Natural killer cell (primary cell): ENCODE results near the gene PAIP2. TPM values are rescaled to one million over a fixed set of nuclear protein-coding genes. Genes with fewer than 3 reads are reported as not detected.
A peak's percentile ranks its signal among the peaks of the same experiment; 100 is the strongest.

Source experiments
- ATAC-seq, 3 donors: fragments of 150-1000 bp in 2 of 3; fragments of 200-7000 bp in 1 of 3; cut with Tn5 transposase; 1 replicate in 1 of 3; 2 replicates in 2 of 3; pipeline ENCODE4 v1.10.0; 2021; ENCODE audit warnings: mild to moderate bottlenecking in 2 of 3, moderate library complexity in 2 of 3
- DNase-seq, 2 donors: peaks; one replicate each; pipeline versions ENCODE4 v3.0.0 to v3.0.0-alpha.2; 2013 to 2021; ENCODE audit warnings: mixed read lengths in 1 of 2
- H3K27ac ChIP-seq: one replicate; pipeline ENCODE4 v1.5.1; 2013; ENCODE audit warnings: mild to moderate bottlenecking, low read length
- H3K27me3 ChIP-seq: one replicate; pipeline ENCODE4 v1.6.1; 2013; ENCODE audit warnings: low read length; ENCODE audit not compliant: control insufficient read depth, insufficient read depth
- H3K36me3 ChIP-seq: one replicate; pipeline ENCODE4 v1.6.1; 2013; ENCODE audit warnings: low read length; ENCODE audit not compliant: control insufficient read depth, insufficient read depth
- H3K4me1 ChIP-seq: one replicate; pipeline ENCODE4 v1.6.1; 2013; ENCODE audit warnings: low read length; ENCODE audit not compliant: control insufficient read depth, insufficient read depth
- H3K4me3 ChIP-seq: one replicate; pipeline ENCODE4 v1.5.1; 2013; ENCODE audit warnings: low read length
- H3K9me3 ChIP-seq: one replicate; pipeline ENCODE4 v1.6.1; 2013; ENCODE audit warnings: low read length; ENCODE audit not compliant: control insufficient read depth, insufficient read depth
- H3K27ac Mint-ChIP-seq, 2 donors: one replicate each; pipeline ENCODE4 v1.8.0; 2022; ENCODE audit warnings: mild to moderate bottlenecking in 2 of 2, mixed read lengths in 2 of 2, moderate library complexity in 1 of 2
- H3K27me3 Mint-ChIP-seq, 2 donors: one replicate each; pipeline ENCODE4 v1.8.0; 2022; ENCODE audit warnings: low read depth in 2 of 2, mixed read lengths in 2 of 2
- H3K36me3 Mint-ChIP-seq: one replicate; pipeline ENCODE4 v1.8.0; 2022; ENCODE audit warnings: mixed read lengths
- H3K4me1 Mint-ChIP-seq, 2 donors: one replicate each; pipeline ENCODE4 v1.8.0; 2022; ENCODE audit warnings: mixed read lengths in 2 of 2
- H3K4me3 Mint-ChIP-seq: one replicate; pipeline ENCODE4 v1.8.0; 2022; ENCODE audit warnings: mild to moderate bottlenecking, moderate library complexity, mixed read lengths
- H3K9me3 Mint-ChIP-seq, 2 donors: one replicate each; pipeline ENCODE4 v1.8.0; 2022; ENCODE audit warnings: mixed read lengths in 2 of 2
- WGBS: methylation state at CpG from one replicate; pipeline ENCODE4 v1.1.7; 2013; ENCODE audit warnings: missing lambda C conversion rate; ENCODE audit not compliant: insufficient coverage; 5-methylcytosine and 5-hydroxymethylcytosine counted together
- intact Hi-C: fragments of 100-400 bp; cut with micrococcal nuclease; formaldehyde crosslinking; loops from one replicate; pipeline ENCODE4 v1.14.2; 2022
- total RNA-seq, 4 donors: library from RNA; stranded (reverse); fragments of 120-200 nt in 1 of 4; gene quantifications; one replicate each; pipeline versions ENCODE4 v1.2.3 to v1.2.4, GENCODE V29; 2013 to 2022
- TF ChIP-seq, protein P1 (sequence below): fragments of 200-600 bp; IDR thresholded peaks from one replicate; pipeline ENCODE4 v1.8.0; 2022; ENCODE audit warnings: antibody characterized with exemption

PAIP2 gene
- total RNA-seq, 3 donors from 2014 or later (not counting 1 experiment from before 2014, with no cell fraction given) = 105 to 126 (median 110) TPM

DNA sequence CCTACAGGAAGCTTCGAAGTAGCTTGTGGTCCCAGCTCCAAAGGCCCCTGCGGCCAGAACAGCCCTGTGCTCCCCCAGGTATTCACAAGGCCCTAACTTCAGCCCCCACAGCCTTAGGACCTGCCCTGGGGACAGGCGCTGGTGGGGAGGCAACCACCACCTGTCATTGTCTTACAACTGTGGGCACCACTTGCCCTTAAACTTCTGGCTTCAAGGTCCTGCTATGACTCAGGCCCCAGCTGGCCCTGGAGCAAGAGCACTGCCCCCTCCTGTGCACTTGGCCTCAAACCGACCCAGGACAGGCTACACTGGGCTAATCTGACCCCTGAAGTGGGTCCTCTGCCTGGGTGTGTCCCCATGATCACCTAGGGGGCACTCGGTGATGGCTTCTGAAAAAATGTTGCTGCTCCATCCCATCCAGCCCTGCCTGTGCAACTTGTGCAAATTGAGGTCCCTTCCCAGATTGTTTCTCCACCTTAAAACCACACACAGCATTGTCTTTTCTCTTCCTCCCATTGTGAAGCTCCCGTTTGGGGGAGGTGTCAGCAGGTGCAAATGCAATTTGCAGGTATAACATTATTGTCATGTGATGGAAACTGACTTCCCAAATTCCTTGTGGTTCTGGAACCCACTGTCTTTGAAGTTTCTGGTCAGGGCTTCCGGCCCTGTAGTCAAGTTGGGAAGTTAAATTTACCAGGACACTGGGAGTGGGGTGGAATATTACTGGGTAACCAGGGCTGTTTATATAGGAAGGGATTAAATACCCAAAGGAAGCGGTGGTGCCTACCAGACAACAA, 54.4 kb downstream of the PAIP2 start:
- Mint-ChIP-seq H3K4me3 (peak overlapping the region; percentile 25), H3K27me3 (no peaks in the 10 kb centered on the region), H3K36me3 (no peaks in the 10 kb centered on the region), H3K27ac (no peak overlapping the region), H3K4me1 (peaks cover 25 to 27% of the 10 kb centered on the region in 2 donors), H3K9me3 (no peaks in the 10 kb centered on the region)
- H3K27ac ChIP-seq = no peak overlapping the region
- H3K36me3 ChIP-seq = no peaks in the 10 kb centered on the region
- TF ChIP-seq, protein P1, sequence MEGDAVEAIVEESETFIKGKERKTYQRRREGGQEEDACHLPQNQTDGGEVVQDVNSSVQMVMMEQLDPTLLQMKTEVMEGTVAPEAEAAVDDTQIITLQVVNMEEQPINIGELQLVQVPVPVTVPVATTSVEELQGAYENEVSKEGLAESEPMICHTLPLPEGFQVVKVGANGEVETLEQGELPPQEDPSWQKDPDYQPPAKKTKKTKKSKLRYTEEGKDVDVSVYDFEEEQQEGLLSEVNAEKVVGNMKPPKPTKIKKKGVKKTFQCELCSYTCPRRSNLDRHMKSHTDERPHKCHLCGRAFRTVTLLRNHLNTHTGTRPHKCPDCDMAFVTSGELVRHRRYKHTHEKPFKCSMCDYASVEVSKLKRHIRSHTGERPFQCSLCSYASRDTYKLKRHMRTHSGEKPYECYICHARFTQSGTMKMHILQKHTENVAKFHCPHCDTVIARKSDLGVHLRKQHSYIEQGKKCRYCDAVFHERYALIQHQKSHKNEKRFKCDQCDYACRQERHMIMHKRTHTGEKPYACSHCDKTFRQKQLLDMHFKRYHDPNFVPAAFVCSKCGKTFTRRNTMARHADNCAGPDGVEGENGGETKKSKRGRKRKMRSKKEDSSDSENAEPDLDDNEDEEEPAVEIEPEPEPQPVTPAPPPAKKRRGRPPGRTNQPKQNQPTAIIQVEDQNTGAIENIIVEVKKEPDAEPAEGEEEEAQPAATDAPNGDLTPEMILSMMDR = no peak
- intact Hi-C loops = no loop called here
- H3K4me3 ChIP-seq = no peak overlapping the region
- no peaks in the 10 kb centered on the region for H3K9me3 ChIP-seq
- ATAC-seq (no peak), DNase-seq (no peak)
- WGBS = 88% methylated on average over 6 of the region's 8 CpGs
- H3K27me3 ChIP-seq = no peaks in the 10 kb centered on the region
- H3K4me1 ChIP-seq = peaks cover 36% of the 10 kb centered on the region

DNA sequence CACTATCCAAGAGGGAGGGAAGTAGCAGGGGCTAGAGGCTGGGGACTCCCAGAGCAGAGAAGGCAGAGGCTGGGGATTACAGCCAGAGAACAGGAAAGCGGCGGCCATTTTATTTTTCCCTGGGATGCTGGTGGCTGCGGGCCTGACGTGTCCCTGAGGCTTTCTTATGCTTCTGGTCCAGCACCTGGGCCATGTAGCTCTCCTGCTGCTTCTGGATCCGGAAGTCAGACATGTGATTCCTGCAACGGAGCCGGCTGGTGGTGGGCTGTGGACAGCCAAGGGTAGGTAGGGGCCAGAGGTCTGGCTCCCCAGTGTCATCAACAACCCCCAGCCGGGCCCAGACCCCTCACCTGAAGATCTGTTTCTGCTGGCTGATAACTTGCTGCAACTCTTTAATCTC, 55.0 kb downstream of the PAIP2 start:
- Histone ChIP-seq H3K36me3 (no peaks in the 10 kb centered on the region), H3K27me3 (no peaks in the 10 kb centered on the region), H3K27ac (no peak overlapping the region), H3K9me3 (no peaks in the 10 kb centered on the region), H3K4me1 (peaks cover 29% of the 10 kb centered on the region), H3K4me3 (no peak overlapping the region)
- intact Hi-C loops = no loop called here
- no peaks in the 10 kb centered on the region for H3K9me3 Mint-ChIP-seq
- DNase-seq (no peak), ATAC-seq (no peak)
- no peaks in the 10 kb centered on the region for H3K36me3 Mint-ChIP-seq
- peaks cover 18 to 21% of the 10 kb centered on the region in 2 donors for H3K4me1 Mint-ChIP-seq
- WGBS = 98% methylated on average over 7 of the region's 8 CpGs
- H3K27me3 Mint-ChIP-seq = no peaks in the 10 kb centered on the region
- H3K27ac Mint-ChIP-seq = no peak overlapping the region
- TF ChIP-seq, protein P1 = no peak
- H3K4me3 Mint-ChIP-seq = peak overlapping the region; percentile 28

DNA sequence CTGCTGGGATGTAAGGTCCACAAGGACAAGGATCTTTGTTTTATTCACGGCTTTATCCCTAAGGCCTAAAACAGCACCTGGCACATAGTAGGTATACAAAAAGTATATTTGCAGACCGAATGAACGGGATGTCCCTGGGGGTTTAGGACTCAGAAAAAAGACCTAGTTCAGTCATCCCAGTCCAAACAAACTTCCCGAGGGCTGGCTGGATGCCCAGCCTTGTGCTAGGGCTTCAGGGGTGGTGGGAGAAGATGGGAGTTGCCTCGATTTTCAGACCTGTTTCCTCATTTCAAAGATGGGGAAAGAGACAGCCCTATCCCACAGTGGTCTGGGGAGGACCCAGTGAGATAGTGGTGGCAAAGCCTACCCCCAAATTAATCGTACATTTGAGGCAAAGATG, 56.3 kb downstream of the PAIP2 start:
- Mint-ChIP-seq H3K4me1 (peaks cover 16 to 17% of the 10 kb centered on the region in 2 donors), H3K27ac (no peak overlapping the region), H3K4me3 (no peak overlapping the region), H3K9me3 (no peaks in the 10 kb centered on the region), H3K27me3 (no peaks in the 10 kb centered on the region), H3K36me3 (no peaks in the 10 kb centered on the region)
- intact Hi-C loops = no loop called here
- ATAC-seq (no peak), DNase-seq (no peak)
- Histone ChIP-seq H3K4me3 (no peak overlapping the region), H3K4me1 (peaks cover 23% of the 10 kb centered on the region), H3K27ac (no peak overlapping the region), H3K9me3 (no peaks in the 10 kb centered on the region), H3K36me3 (no peaks in the 10 kb centered on the region), H3K27me3 (no peaks in the 10 kb centered on the region)
- WGBS = 81% methylated on average over 6 of the region's 6 CpGs
- TF ChIP-seq, protein P1 = no peak
